HCT116 (cell line): Measurements from ENCODE around the gene DNAAF5. TPM values are rescaled to one million over a fixed set of nuclear protein-coding genes. Genes with fewer than 3 reads are reported as not detected.

Source experiments
- ATAC-seq: fragments of 200-7000 bp; cut with Tn5 transposase; 2 replicates; pipeline ENCODE4 v1.9.1; 2020; ENCODE audit warnings: mild to moderate bottlenecking, moderate library complexity
- BruUV-seq: library from RNA; stranded (reverse); fragments of 400-500 nt; replicated peaks from 2 replicates; lab custom pipeline; 2021; lab: Mats Ljungman, UMichigan
- CTCF ChIA-PET: fragments of 300-600 bp; sonication (Branson Sonifier 250); formaldehyde crosslinking; loops from one replicate; lab custom pipeline; 2021; ENCODE audit warnings: antibody characterized with exemption; lab: Charles Lee
- POLR2A ChIA-PET: fragments of 300-600, 350-600 bp; sonication (Branson Sonifier 250); formaldehyde crosslinking; loops from one replicate; lab custom pipeline; 2021; ENCODE audit warnings: antibody characterized with exemption; lab: Charles Lee
- RAD21 ChIA-PET, 2 experiments: fragments of 300-600 bp; sonication (Branson Sonifier 250); formaldehyde crosslinking; loops; one replicate each; lab custom pipeline; 2023; ENCODE audit warnings: low total read pairs in 2 of 2; ENCODE audit not compliant: uncharacterized antibody in 2 of 2, unreplicated experiment in 2 of 2, low non-redundant PET in 1 of 2; lab: Charles Lee
- DNase-seq: peaks from one replicate; pipeline ENCODE4 v3.0.0-alpha.2; 2010; ENCODE audit warnings: low read depth, low spot score
- H2AFZ ChIP-seq: fragments of 200-600 bp; shearing (Covaris generic), sonication (generic); 2 replicates; pipeline ENCODE4 v1.6.1; 2017; ENCODE audit warnings: low read depth, mixed run types, mixed read lengths, antibody characterized with exemption, low read length; ENCODE audit not compliant: poor library complexity, severe bottlenecking
- H3K27ac ChIP-seq: 2 replicates; pipeline ENCODE4 v1.5.1; 2012; ENCODE audit warnings: low read depth, low read length
- H3K27me3 ChIP-seq: fragments of 200-600 bp; sonication (generic); 2 replicates; pipeline ENCODE4 v1.6.1; 2016; ENCODE audit warnings: mixed run types, low read length, mixed read lengths; ENCODE audit not compliant: insufficient read depth
- H3K36me3 ChIP-seq, 2 experiments: fragments of 200-500 bp in 1 of 2; fragments of 200-600 bp in 1 of 2; sonication (Bioruptor generic) in 1 of 2; sonication (generic) in 1 of 2; 2 replicates each; pipeline versions ENCODE4 v1.5.1 to v1.6.1; 2014 to 2016; ENCODE audit warnings: low read length in 2 of 2, inconsistent platforms in 1 of 2, mixed read lengths in 1 of 2, mixed run types in 1 of 2; ENCODE audit not compliant: insufficient read depth in 2 of 2, control insufficient read depth in 1 of 2
- H3K4me1 ChIP-seq, 2 experiments: fragments of 200-600 bp in 1 of 2; sonication (generic) in 1 of 2; 2 replicates each; pipeline versions ENCODE4 v1.5.1 to v1.6.1; 2012 to 2017; ENCODE audit warnings: low read length in 2 of 2, inconsistent platforms in 1 of 2, mild to moderate bottlenecking in 1 of 2, mixed read lengths in 1 of 2, mixed run types in 1 of 2, moderate library complexity in 1 of 2; ENCODE audit not compliant: insufficient read depth in 2 of 2, control insufficient read depth in 1 of 2
- H3K4me2 ChIP-seq: fragments of 200-600 bp; sonication (generic); 2 replicates; pipeline ENCODE4 v1.6.1; 2017; ENCODE audit warnings: mixed run types, low read length, mixed read lengths
- H3K4me3 ChIP-seq, 2 experiments: fragments of 200-600 bp in 1 of 2; sonication (generic) in 1 of 2; replicated peaks in 1 of 2; 2 replicates each; pipeline ENCODE4 v1.5.1; 2011 to 2016; ENCODE audit warnings: low read length in 2 of 2, control low read depth in 1 of 2, low read depth in 1 of 2, mild to moderate bottlenecking in 1 of 2, mixed read lengths in 1 of 2, mixed run types in 1 of 2
- H3K79me2 ChIP-seq: fragments of 200-600 bp; sonication (generic); 2 replicates; pipeline ENCODE4 v1.6.1; 2017; ENCODE audit warnings: mild to moderate bottlenecking, mixed run types, low read length, moderate library complexity, mixed read lengths; ENCODE audit not compliant: insufficient read depth
- H3K9ac ChIP-seq: fragments of 200-600 bp; sonication (generic); 2 replicates; pipeline ENCODE4 v1.6.1; 2016; ENCODE audit warnings: low read length, mixed read lengths
- H3K9me2 ChIP-seq: fragments of 200-600 bp; sonication (generic), shearing (Covaris generic); 2 replicates; pipeline ENCODE4 v1.6.1; 2017; ENCODE audit warnings: mixed run types, mild to moderate bottlenecking, moderate library complexity; ENCODE audit not compliant: insufficient read depth
- H3K9me3 ChIP-seq, 2 experiments: fragments of 200-500 bp in 1 of 2; fragments of 200-600 bp in 1 of 2; sonication (Bioruptor generic) in 1 of 2; sonication (generic) in 1 of 2; 2 replicates each; pipeline ENCODE4 v1.6.1; 2014 to 2017; ENCODE audit warnings: low read length in 2 of 2, mixed read lengths in 2 of 2, inconsistent platforms in 1 of 2, low read depth in 1 of 2, mild to moderate bottlenecking in 1 of 2, mixed run types in 1 of 2, moderate library complexity in 1 of 2; ENCODE audit not compliant: control insufficient read depth in 1 of 2, insufficient read depth in 1 of 2
- H4K20me1 ChIP-seq: fragments of 200-600 bp; sonication (generic), shearing (Covaris generic); 2 replicates; pipeline ENCODE4 v1.6.1; 2017; ENCODE audit warnings: mixed run types, mild to moderate bottlenecking, moderate library complexity; ENCODE audit not compliant: insufficient read depth
- CBX3 ChIP-seq: IDR thresholded peaks from 2 replicates; pipeline ENCODE4 v1.6.1; 2012; ENCODE audit warnings: low read depth
- CEBPB ChIP-seq: IDR thresholded peaks from 2 replicates; pipeline ENCODE4 v1.6.1; 2012; ENCODE audit warnings: low read depth
- EZH2 ChIP-seq: fragments of 200-600 bp; sonication (generic); IDR thresholded peaks from 2 replicates; pipeline ENCODE4 v1.6.1; 2017; ENCODE audit warnings: antibody characterized with exemption, mixed run types
- POLR2A ChIP-seq: IDR thresholded peaks from 2 replicates; pipeline ENCODE4 v1.7.0; 2011; ENCODE audit warnings: borderline replicate concordance; ENCODE audit not compliant: insufficient read depth, insufficient read length; ENCODE audit errors: extremely low read depth
- RAD21 ChIP-seq: IDR thresholded peaks from 2 replicates; pipeline ENCODE4 v1.6.1; 2012; ENCODE audit warnings: low read depth, mild to moderate bottlenecking
- SP1 ChIP-seq: IDR thresholded peaks from 2 replicates; pipeline ENCODE4 v1.6.1; 2012; ENCODE audit warnings: low read depth
- SRF ChIP-seq: IDR thresholded peaks from 2 replicates; pipeline ENCODE4 v1.6.1; 2012; ENCODE audit warnings: low read depth
- TCF7L2 ChIP-seq: IDR thresholded peaks from 2 replicates; pipeline ENCODE4 v1.7.0; 2011; ENCODE audit warnings: borderline replicate concordance, inconsistent platforms; ENCODE audit not compliant: insufficient read depth, insufficient read length; ENCODE audit errors: extremely low read depth
- YY1 ChIP-seq: IDR thresholded peaks from 2 replicates; pipeline ENCODE4 v1.6.1; 2011; ENCODE audit warnings: low read length, low read depth, moderate library complexity, mild to moderate bottlenecking; ENCODE audit not compliant: insufficient replicate concordance; ENCODE audit errors: extremely low read depth
- ZFX ChIP-seq: fragments of 450-650 bp; IDR thresholded peaks from 2 replicates; pipeline ENCODE4 v1.6.1; 2017
- ZNF274 ChIP-seq: fragments of 200-500 bp; sonication (Bioruptor generic); IDR thresholded peaks from 2 replicates; pipeline ENCODE4 v1.6.1; 2014; ENCODE audit warnings: mild to moderate bottlenecking, low read depth, low read length, inconsistent platforms
- intact Hi-C: fragments of 100-400 bp; cut with micrococcal nuclease; formaldehyde crosslinking; loops from 2 replicates; pipeline ENCODE4 v1.10.0; 2022
- total RNA-seq: library from RNA; stranded (reverse); gene quantifications from one replicate; pipeline ENCODE4 v1.2.1, GENCODE V29; 2021; ENCODE audit not compliant: unreplicated experiment
- TF ChIP-seq, protein P1 (sequence below): IDR thresholded peaks from 2 replicates; pipeline ENCODE4 v1.6.1; 2011; ENCODE audit warnings: mild to moderate bottlenecking, low read length, moderate library complexity; ENCODE audit not compliant: insufficient replicate concordance; ENCODE audit errors: extremely low read depth

DNAAF5 gene
- total RNA-seq, 1 experiment from 2014 or later: 69.4 TPM

GRCh38 chr7:756928-757560, 30.5 kb downstream of the DNAAF5 start:
- H3K4me1 ChIP-seq: no peaks in the 10 kb centered on the region
- RAD21 ChIA-PET: no interaction called here
- no peaks in the 10 kb centered on the region for H3K9me2 ChIP-seq
- H4K20me1 ChIP-seq: no peaks in the 10 kb centered on the region
- H3K4me3 ChIP-seq: no peak overlapping the region
- H3K9me3 ChIP-seq: no peaks in the 10 kb centered on the region
- no peak for DNase-seq
- intact Hi-C loops: no loop called here
- H3K27me3 ChIP-seq: no peaks in the 10 kb centered on the region
- peaks cover 13% of the 10 kb centered on the region; the same call in 1 of the 2 replicates for H3K79me2 ChIP-seq
- no peak for ATAC-seq
- TF ChIP-seq RAD21 (no peak), TCF7L2 (no peak), ZFX (no peak), CBX3 (no peak), ZNF274 (no peak), SRF (no peak), POLR2A (no peak), EZH2 (no peak), YY1 (no peak), SP1 (no peak), CEBPB (no peak)
- TF ChIP-seq, protein P1, sequence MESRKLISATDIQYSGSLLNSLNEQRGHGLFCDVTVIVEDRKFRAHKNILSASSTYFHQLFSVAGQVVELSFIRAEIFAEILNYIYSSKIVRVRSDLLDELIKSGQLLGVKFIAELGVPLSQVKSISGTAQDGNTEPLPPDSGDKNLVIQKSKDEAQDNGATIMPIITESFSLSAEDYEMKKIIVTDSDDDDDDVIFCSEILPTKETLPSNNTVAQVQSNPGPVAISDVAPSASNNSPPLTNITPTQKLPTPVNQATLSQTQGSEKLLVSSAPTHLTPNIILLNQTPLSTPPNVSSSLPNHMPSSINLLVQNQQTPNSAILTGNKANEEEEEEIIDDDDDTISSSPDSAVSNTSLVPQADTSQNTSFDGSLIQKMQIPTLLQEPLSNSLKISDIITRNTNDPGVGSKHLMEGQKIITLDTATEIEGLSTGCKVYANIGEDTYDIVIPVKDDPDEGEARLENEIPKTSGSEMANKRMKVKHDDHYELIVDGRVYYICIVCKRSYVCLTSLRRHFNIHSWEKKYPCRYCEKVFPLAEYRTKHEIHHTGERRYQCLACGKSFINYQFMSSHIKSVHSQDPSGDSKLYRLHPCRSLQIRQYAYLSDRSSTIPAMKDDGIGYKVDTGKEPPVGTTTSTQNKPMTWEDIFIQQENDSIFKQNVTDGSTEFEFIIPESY: no peak
- TF ChIP-seq, all 23 proteins: peak for 0
- ChIA-PET POLR2A (no interaction called here), CTCF (no interaction called here)
- Histone ChIP-seq H3K4me2 (no peak overlapping the region), H3K9ac (no peak overlapping the region), H3K27ac (no peak overlapping the region), H3K36me3 (peaks cover 19 to 38% of the 10 kb centered on the region in 2 experiments), H2AFZ (no peak overlapping the region)
- BruUV-seq: no TSS peak
